HUES48 (cell line): ENCODE data around the gene SNAPC4.

Experiments
- H3K27ac ChIP-seq: one replicate; pipeline ENCODE4 v1.7.0; 2013; ENCODE audit warnings: low read depth, low read length, inconsistent platforms
- H3K27me3 ChIP-seq: 2 replicates; pipeline ENCODE4 v1.6.1; 2013; ENCODE audit warnings: mild to moderate bottlenecking, low read length; ENCODE audit not compliant: control insufficient read depth, insufficient read depth
- H3K36me3 ChIP-seq: 2 replicates; pipeline ENCODE4 v1.6.1; 2013; ENCODE audit warnings: low read length; ENCODE audit not compliant: control insufficient read depth, insufficient read depth
- H3K4me1 ChIP-seq: 2 replicates; pipeline ENCODE4 v1.6.1; 2013; ENCODE audit warnings: mild to moderate bottlenecking, low read length; ENCODE audit not compliant: control insufficient read depth, insufficient read depth
- H3K4me3 ChIP-seq: 2 replicates; pipeline ENCODE4 v1.5.1; 2013; ENCODE audit warnings: mild to moderate bottlenecking, low read depth, low read length
- H3K9ac ChIP-seq: 2 replicates; pipeline ENCODE4 v1.6.1; 2013; ENCODE audit warnings: mild to moderate bottlenecking, low read depth, low read length, moderate library complexity
- H3K9me3 ChIP-seq: 2 replicates; pipeline ENCODE4 v1.6.1; 2013; ENCODE audit warnings: low read length; ENCODE audit not compliant: control insufficient read depth, insufficient read depth

Gene SNAPC4

DNA sequence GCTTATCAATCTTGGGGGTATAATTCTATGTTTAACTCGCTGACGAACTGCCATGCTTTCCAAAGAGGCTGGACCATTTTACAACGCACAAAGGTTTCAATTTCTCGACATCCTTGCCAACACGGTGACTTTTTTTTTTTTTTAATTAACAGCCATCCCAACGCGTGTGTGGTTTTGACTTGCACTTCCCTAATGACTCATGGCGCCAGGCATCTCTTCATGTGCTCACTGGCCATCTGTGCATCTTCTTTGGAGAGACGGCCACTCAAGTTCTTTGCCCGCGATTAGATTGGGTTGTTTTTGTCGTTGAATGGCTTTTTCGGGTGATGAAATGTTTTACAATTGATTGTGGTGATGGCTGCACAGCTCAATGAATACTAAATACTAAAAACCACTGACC, 14.0 kb downstream of the SNAPC4 start:
- Histone ChIP-seq H3K36me3 (peaks cover 90% of the 10 kb centered on the region), H3K9ac (no peak overlapping the region), H3K9me3 (no peaks in the 10 kb centered on the region), H3K27ac (no peak overlapping the region), H3K4me1 (no peaks in the 10 kb centered on the region), H3K4me3 (no peak overlapping the region), H3K27me3 (no peaks in the 10 kb centered on the region)

DNA sequence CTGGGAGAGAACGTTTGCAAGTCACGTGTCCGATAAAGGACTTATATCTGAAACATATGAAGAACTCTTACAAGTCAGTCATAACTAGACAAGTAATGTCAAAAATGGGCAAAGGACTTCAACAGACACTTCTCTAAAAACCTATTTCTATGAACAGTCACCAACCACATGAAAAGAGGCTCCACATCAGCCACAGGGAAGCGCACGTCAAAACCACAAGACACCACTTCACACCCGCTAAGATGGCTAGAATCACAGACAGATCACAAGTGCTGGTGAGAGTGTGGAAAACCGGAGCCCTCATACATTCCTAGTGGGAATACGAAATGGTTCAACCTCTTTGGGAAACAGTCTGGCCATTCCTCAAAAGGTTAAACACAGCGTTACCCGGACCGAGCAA, 15.0 kb downstream of the SNAPC4 start:
- no peak overlapping the region for H3K9ac ChIP-seq
- peaks cover 94% of the 10 kb centered on the region for H3K36me3 ChIP-seq
- H3K27ac ChIP-seq = no peak overlapping the region
- H3K9me3 ChIP-seq = no peaks in the 10 kb centered on the region
- H3K4me1 ChIP-seq = no peaks in the 10 kb centered on the region
- H3K4me3 ChIP-seq = no peak overlapping the region
- H3K27me3 ChIP-seq = no peaks in the 10 kb centered on the region

DNA sequence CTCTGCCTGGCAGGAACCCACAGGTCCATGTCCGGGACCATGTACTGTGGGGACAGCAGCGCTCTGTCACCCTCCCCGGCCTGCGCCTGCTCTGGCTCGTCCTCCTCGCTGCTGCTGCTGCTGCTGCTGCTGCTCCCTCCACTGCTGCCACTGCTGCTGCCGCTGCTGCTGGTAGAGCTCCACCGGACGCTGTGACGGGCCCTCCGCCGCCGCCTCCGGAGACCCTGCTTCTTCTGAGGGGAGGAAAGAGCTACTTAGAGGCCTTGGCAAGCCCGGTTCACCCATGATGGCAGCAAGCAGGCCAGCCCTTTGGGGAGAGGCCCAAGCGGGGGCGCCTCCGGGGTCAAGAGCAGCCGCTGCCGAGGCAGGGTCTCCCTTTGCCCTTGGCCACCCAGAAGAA, 16.5 kb downstream of the SNAPC4 start:
- Histone ChIP-seq H3K27ac (no peak overlapping the region), H3K9me3 (no peaks in the 10 kb centered on the region), H3K4me3 (no peak overlapping the region), H3K27me3 (no peaks in the 10 kb centered on the region), H3K36me3 (peaks cover 92% of the 10 kb centered on the region), H3K9ac (no peak overlapping the region), H3K4me1 (no peaks in the 10 kb centered on the region)

DNA sequence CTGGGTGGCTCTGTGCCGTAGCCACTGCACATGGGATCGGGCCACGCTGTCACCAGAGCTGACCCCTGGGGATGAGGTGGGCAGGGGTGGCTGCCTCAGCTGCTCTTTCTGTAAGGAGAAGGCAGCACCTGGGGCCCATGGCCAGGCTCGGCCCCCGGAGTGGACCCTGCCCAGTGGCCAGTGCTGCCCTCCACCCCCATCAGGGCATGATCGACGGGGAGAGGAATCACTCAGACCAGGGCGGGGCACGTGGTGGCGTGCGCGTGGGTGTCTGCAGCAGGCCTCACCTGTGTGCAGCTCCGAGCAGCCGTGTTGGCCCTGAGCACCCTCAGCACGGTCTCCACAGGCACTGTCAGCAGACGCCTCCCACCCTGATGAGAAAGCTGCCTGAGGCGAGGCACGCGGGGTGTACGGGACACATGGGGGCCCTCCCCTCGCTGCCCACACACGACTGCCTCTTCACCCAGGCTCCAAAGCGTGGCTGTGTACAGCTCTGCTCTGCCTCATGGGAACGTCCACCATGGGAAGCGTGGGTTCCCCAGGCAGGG, 17.9 kb downstream of the SNAPC4 start:
- Histone ChIP-seq H3K27ac (no peak overlapping the region), H3K36me3 (peaks cover 86% of the 10 kb centered on the region), H3K9me3 (no peaks in the 10 kb centered on the region), H3K4me3 (no peak overlapping the region), H3K4me1 (no peaks in the 10 kb centered on the region), H3K9ac (no peak overlapping the region), H3K27me3 (no peaks in the 10 kb centered on the region)

DNA sequence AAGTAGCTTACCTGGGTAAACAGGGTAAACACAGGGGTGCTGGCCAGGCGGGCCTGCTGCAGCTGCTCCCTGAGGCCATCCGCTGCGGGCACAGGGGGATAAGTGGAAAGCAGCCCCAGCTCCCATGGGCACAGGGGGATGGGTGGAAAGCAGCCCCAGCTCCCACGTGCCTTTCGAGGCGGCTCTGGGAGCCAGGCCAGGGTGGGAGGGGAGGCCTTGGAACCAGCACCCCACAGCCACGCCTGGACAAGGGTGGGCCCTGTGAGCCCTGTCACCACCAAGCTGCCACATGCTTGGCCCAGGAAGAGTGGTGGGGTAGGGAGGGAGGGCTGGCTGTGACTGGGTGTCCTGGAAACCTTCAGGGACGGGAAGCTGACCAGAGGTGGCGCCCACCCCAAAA, 18.7 kb downstream of the SNAPC4 start:
- peaks cover 86% of the 10 kb centered on the region for H3K36me3 ChIP-seq
- H3K4me1 ChIP-seq = no peaks in the 10 kb centered on the region
- H3K4me3 ChIP-seq = no peak overlapping the region
- H3K27ac ChIP-seq = no peak overlapping the region
- no peaks in the 10 kb centered on the region for H3K27me3 ChIP-seq
- H3K9ac ChIP-seq = no peak overlapping the region
- no peaks in the 10 kb centered on the region for H3K9me3 ChIP-seq

DNA sequence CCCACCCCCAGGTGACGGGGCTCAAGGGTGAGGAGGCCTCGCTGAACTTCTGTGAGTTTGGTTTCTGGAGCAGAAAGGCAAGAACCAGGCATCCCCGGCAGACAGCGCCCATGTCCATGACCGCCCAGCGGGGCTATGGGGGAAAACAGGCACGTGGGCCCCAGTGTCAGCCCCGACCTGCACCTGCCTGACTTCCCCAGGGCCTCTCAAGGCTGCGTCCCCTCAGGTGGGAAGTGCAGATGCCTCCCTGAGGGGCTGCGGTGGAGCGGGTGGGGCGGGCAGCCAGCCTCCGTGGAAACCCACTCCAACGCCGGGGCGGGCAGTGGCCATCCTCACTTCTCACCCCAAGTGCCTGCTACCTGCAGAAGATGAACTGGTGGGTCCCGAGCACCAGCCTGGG, 19.6 kb downstream of the SNAPC4 start:
- peaks cover 88% of the 10 kb centered on the region for H3K36me3 ChIP-seq

DNA sequence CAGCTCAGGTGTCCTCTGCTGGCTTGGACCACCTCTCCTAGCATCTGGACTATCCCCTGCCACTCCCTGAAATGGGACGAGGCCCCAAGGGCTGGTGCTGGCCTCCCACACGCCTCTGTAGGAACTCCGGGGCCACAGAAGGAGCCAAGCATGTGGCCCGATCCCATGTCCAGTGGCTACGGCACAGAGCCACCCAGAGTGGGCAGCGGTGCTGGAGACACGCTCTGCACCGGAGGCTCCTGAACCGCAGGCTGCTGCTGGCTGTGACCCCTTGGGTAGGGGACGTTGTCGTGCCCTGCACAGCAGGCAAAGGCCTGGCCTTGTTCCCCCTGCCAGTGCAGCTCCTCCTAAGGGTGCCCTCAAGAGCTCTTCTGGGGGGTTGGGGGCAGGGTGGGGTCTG, 20.1 kb downstream of the SNAPC4 start:
- H3K9ac ChIP-seq = no peak overlapping the region
- no peak overlapping the region for H3K4me3 ChIP-seq
- peaks cover 88% of the 10 kb centered on the region for H3K36me3 ChIP-seq
- no peak overlapping the region for H3K27ac ChIP-seq
- no peaks in the 10 kb centered on the region for H3K4me1 ChIP-seq
- H3K27me3 ChIP-seq = no peaks in the 10 kb centered on the region
- H3K9me3 ChIP-seq = no peaks in the 10 kb centered on the region

More for the DNA sequence above, 19.6 kb downstream of the SNAPC4 start:
- Histone ChIP-seq H3K9me3 (no peaks in the 10 kb centered on the region), H3K27ac (no peak overlapping the region), H3K4me3 (no peak overlapping the region), H3K27me3 (no peaks in the 10 kb centered on the region), H3K9ac (no peak overlapping the region), H3K4me1 (no peaks in the 10 kb centered on the region)

DNA sequence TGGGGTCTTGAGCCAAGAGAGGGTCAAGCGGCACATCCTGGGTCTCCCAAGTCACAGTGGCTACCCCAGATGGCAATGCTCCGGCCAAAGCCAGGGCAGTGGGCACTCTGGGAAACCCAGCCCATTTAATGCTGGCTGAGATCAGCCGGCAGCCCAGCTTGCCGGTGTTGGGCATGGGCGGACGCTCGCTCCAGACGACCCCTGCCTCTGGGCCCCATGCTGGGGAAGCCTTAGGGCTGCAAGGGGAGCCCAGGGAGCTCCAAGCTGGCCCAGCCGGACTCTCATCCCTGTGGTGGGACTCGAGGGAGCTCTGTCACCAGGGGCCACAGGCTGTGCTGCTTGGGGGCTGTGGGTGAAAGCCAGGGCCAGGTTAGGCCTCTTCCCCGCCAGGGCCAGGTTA, 20.6 kb downstream of the SNAPC4 start:
- H3K9me3 ChIP-seq = no peaks in the 10 kb centered on the region
- H3K27me3 ChIP-seq = no peaks in the 10 kb centered on the region
- no peak overlapping the region for H3K9ac ChIP-seq
- H3K4me3 ChIP-seq = no peak overlapping the region
- peaks cover 88% of the 10 kb centered on the region for H3K36me3 ChIP-seq
- H3K4me1 ChIP-seq = no peaks in the 10 kb centered on the region
- no peak overlapping the region for H3K27ac ChIP-seq

DNA sequence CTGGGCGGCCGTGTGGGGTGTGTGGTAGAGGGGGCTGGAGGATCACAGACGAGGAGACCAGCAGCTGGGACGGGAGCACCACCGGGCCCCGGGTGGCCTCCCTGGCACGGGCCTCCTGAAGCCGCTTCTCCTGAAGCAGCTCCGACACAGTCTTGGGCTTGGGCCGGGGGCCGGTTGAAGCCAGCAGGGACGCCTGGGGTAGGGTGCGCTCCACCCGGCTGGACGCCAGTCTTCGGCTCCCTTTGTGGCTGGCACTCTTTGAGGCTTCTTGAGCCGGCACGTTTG, 21.0 kb downstream of the SNAPC4 start:
- no peaks in the 10 kb centered on the region for H3K27me3 ChIP-seq
- H3K9me3 ChIP-seq = no peaks in the 10 kb centered on the region
- peaks cover 86% of the 10 kb centered on the region for H3K36me3 ChIP-seq
- H3K27ac ChIP-seq = no peak overlapping the region
- H3K4me3 ChIP-seq = no peak overlapping the region
- H3K4me1 ChIP-seq = no peaks in the 10 kb centered on the region
- no peak overlapping the region for H3K9ac ChIP-seq

DNA sequence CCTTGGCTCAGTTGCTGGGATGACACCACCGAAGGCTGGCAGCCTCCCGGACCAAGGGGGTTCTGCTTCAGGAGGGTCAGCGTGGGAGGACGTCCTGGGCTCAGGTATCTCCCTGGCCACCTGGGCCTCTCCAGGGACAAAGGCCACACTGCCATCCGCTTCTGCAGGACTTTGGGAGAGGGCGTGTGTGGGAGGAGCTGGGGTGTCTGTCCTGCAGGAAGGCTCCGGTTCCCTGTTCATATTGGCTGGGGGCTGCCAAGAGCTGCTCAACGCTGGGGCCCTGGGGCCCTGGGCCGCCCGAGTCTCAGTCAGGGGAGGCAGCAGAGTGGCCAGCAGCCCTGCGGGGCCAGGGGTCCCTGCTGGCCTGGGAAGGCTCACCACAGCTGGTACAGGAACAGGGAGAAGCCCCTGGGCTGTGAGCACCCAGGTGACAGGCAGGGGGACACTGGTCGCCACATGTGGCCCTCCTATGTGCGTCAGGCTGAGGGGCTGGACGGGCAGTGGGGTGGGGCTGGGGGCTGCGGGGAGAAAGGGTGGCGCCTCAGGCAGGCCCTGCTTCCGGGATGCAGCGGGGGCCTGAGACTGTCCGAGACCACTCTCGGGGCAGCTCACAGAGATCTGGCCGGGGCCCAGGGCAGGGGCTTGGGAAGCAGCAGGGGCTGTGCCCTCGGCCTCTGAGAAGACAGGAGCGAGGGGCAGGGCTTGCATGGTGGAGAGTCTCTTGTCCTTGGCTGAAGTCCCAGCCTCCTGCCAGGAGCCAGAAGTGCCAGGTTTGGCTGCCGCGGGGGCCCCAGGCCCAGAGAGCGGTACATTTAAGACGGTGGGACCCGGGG, 21.6 kb downstream of the SNAPC4 start:
- H3K27me3 ChIP-seq = no peaks in the 10 kb centered on the region
- H3K4me1 ChIP-seq = no peaks in the 10 kb centered on the region
- no peak overlapping the region for H3K4me3 ChIP-seq
- H3K9ac ChIP-seq = no peak overlapping the region
- H3K27ac ChIP-seq = no peak overlapping the region
- H3K36me3 ChIP-seq = peaks cover 81% of the 10 kb centered on the region
- no peaks in the 10 kb centered on the region for H3K9me3 ChIP-seq

DNA sequence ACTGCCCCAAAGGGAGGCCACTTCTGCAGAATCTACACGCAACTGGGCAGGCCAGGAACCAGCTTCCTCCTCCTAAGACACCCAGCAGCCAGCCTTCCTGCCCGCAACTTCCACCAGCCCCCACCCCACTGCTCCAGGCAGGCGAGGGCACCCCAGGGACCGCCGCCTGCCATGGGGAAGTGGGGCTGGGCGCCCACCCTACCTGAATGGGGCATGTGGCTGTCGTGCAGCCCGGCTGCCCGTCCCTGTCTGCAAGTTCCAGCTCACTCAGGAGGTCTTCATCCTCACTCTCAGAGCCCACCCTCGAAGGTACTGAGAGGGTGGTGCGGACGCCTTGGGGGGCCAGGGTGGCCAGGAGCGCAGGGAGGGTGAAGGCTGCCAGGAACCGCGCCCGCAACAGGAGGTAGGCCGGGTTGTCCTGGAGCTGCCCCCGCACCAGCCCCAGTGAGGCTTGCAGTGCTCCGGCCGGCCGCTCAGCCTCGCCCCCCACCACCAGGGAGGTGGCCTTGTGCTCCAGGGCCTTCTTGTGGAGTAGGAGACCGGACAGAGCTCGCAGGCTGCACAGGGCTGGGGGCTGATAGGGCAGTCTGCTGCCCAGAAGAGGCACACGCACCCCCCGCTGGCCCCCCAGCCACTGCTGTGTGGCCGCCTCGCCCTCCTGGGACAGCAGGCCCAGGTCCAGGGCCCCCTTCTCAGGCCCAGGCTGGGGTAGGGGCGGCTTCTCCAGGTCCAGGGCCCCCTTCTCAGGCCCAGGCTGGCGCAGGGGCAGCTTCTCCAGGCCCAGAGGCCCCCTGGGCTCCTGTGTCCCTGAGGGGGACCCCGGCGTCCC, 22.4 kb downstream of the SNAPC4 start:
- H3K36me3 ChIP-seq = peaks cover 73% of the 10 kb centered on the region
- no peak overlapping the region for H3K9ac ChIP-seq
- H3K4me1 ChIP-seq = no peaks in the 10 kb centered on the region
- no peak overlapping the region for H3K27ac ChIP-seq
- H3K4me3 ChIP-seq = no peak overlapping the region
- H3K9me3 ChIP-seq = no peaks in the 10 kb centered on the region
- no peaks in the 10 kb centered on the region for H3K27me3 ChIP-seq
